Activated CD4-positive, alpha-beta T cell treated with anti-CD3 and anti-CD28 coated beads, Interleukin-2, amount 50 U/mL, for 48 hours (primary cell): ENCODE data around the gene MEF2A.
"Not testable (repeated sequence)": the region's sequence is repeated elsewhere in the genome, so short reads cannot be mapped to it uniquely, and the experiment has no call there.

Experiments
- DNase-seq, 2 experiments: peaks; one replicate each; pipeline ENCODE4 v3.0.0-alpha.2; 2020

Gene MEF2A

GRCh38 chr15:99656205-99656604, 90.4 kb downstream of the MEF2A start:
- no peak for DNase-seq

DNA sequence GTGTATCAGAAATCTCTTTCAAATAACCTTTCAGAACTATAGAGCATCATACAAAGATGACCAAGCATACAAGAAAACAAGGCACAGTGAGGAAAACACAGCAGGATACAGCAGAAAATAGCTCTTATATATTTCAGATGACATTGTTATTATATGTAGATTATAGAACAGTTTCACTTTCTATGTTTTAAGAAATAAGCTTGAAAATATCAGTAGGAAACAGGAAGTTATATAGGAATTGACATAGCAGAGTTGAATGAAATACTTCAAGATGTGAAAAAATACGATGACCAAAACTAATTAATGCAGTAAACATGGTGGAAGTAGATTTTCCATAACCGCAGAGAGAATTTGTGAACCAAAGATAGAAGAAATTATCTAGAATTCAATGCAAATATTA, 92.2 kb downstream of the MEF2A start:
- no peak for DNase-seq

GRCh38 chr15:99662903-99663302, 97.1 kb downstream of the MEF2A start:
- no peak for DNase-seq

- not testable (repeated sequence) for DNase-seq
These were observed 100.3 kb downstream of the MEF2A start for GRCh38 chr15:99666073-99666472.

- DNase-seq: no peak
These were observed 102.9 kb downstream of the MEF2A start for GRCh38 chr15:99668533-99669182.

- DNase-seq: no peak
These were observed 103.5 kb downstream of the MEF2A start for GRCh38 chr15:99669250-99669649.

- no peak for DNase-seq
These were observed 106.3 kb downstream of the MEF2A start for GRCh38 chr15:99671926-99672635.

DNA sequence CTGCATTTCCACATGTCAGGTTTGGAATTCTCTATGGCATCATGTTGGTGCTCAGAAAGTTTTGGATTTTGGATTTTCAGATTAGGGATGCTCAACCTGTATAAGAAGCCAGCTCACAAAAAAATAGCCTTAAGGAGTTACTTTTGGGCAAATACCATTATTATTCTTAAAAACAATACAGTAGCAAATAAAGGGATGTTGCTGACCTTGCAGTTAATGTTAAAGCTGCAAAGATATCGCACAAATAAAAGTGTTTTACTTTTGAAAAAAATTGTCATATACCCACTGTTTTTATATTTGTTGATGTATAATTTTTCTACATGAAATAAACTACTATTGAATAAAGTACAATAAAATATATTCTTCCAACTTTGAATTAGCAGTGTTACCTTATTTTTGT, 107.3 kb downstream of the MEF2A start:
- DNase-seq: no peak

- DNase-seq: no peak
These were observed 108.5 kb downstream of the MEF2A start for GRCh38 chr15:99674279-99674678.

DNA sequence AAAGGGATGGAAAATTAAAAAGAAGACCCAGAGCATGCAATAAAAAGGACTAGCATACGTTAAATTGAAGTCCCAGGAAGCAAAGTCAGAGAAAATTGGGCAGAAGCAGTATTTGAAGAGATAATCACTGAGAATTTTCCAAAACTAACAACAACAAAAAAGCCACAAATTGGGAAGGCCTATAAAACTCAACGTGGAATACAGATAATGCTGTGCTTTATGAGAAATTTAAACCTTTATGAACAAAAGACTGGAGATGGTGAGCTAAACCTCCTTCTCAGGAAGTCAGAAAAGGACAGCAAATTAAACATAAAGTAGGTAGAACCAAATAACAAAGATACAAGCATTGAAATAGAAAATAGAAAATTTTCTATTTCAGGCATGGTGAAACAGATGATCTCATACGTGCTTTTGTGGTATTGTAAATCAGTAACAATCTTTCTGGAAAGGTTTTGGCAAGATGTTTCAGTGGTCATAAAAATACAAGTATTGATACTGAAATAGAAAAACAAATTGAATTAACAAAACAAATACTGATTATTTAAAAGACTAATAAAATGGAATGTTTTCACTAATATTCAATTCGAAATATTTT, 111.9 kb downstream of the MEF2A start:
- DNase-seq: no peak

GRCh38 chr15:99680276-99680675, 114.5 kb downstream of the MEF2A start:
- DNase-seq: no peak

- no peak for DNase-seq
These were observed 116.2 kb downstream of the MEF2A start for GRCh38 chr15:99681990-99682389.

DNA sequence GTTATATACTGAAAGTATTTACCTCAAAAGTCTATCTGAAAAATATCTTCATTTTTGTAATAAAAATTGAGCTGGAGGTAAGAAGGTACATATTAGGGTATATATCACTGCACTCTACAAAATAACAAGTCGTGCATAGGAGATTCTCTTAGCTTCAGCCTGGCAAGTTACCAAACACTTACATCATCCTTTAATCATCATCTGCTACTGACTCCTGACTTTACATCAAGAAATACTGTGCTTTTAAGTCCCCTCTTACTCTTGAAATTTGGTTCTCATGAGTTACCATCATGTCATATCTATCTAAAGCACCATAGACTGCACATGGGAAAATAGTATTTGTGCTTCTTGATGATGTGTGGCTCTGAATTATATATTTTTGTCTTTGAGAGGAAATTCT, 116.7 kb downstream of the MEF2A start:
- DNase-seq: no peak

GRCh38 chr15:99683000-99683670, 117.4 kb downstream of the MEF2A start:
- no peak for DNase-seq

DNA sequence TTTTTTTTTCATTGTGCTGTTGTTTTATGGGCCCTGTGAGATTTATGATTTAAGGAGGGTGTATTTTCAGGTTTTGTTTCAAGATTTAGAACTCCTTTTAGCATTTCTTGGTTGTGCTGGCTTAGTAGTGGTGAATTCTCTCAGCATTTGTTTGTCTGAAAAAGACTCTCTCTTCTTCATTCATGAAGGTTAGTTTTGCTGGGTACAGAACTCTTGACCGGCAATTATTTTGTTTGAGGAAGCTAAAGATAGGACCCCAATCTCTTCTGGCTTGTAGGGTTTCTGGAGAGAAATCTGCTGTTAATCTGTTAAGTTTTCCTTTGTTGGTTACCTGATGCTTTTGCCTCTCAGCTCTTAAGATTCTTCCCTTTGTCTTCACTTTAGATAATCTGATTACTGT, 120.5 kb downstream of the MEF2A start:
- no peak for DNase-seq

- DNase-seq: no peak
These were observed 127.0 kb downstream of the MEF2A start for GRCh38 chr15:99692825-99693224.

DNA sequence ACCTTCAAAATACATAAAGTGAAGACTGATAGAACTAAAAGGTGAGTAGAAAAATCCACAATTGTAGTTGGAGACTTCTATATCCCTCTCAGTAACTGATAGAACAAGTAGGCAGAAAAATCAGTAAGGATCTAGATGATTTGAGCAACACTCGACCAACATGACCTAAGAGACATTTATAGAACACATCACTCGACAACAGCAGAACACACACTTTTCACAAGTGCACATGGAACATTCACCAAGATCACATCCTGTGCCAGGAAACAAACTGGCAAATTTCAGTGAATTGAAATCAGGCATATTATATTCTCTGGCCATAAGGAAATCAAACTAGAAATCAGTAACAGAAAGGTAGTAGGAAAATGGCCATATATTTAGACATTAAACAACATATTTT, 130.3 kb downstream of the MEF2A start:
- DNase-seq: no peak

GRCh38 chr15:99702895-99703602, 137.3 kb downstream of the MEF2A start:
- no peak for DNase-seq

DNA sequence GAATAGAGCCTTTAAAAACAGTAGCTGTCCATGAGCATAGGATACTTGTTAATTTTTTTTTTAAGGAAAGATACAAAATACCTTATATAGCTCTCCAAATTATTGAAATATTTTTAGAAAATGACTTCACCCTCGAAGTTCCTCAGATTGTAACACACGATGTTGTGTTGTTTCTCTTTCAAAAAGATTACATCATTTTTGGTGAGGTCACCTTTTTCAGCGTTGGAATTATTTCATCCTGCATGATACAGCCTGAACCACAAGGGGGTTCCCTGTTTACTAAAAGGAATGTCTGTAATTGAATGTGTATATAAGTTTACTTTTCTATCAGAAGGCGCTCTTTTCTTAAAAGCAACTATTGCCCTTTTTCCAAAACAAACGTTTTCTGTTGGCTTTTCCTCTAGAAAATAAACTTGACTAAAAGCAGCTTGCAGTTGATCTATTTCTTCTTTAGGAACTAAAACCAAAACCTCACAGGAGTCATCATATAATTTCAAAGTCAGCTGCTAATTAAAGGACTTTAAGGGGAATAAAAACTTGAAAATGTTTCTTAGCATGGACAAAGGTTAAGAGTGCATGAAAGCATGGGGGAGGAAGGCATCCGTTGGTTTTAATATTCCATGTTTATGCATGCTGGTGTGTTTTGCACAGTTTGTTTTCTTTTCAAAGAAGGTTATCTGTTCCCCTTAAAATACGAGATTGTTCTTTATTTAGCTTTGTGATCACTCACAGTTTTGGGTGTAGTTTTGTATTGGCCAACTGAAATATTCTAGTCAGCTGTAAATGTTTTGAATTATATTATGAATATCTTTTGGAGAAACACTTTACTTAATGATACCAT, 138.0 kb downstream of the MEF2A start:
- DNase-seq: no peak

- DNase-seq: no peak
These were observed 138.7 kb downstream of the MEF2A start for GRCh38 chr15:99704444-99704838.

GRCh38 chr15:99706557-99707303, 140.9 kb downstream of the MEF2A start:
- peak; percentile 29 to 41 for DNase-seq
